Measurements from ENCODE around the gene MYOM3.
A peak's percentile ranks its signal among the peaks of the same experiment; 100 is the strongest.

Gene MYOM3

GRCh38 chr1:24089027-24089742 lies 22.8 kb downstream of the MYOM3 start:
- H3K36me3 Mint-ChIP-seq (ENCODE audit: low read depth), result no peaks in the 10 kb centered on the region
- DNase-seq, result no peak
- H3K27me3 Mint-ChIP-seq, result no peaks in the 10 kb centered on the region
- no peak overlapping the region for H3K4me3 Mint-ChIP-seq
- peaks cover 3% of the 10 kb centered on the region for H3K4me1 Mint-ChIP-seq
- no peak overlapping the region for H3K27ac Mint-ChIP-seq
- no peaks in the 10 kb centered on the region for H3K9me3 Mint-ChIP-seq
- no peak for ATAC-seq

GRCh38 chr1:24086466-24086865 lies 25.5 kb downstream of the MYOM3 start:
- H3K4me3 Mint-ChIP-seq, result no peak overlapping the region
- H3K27ac Mint-ChIP-seq, result no peak overlapping the region
- H3K9me3 Mint-ChIP-seq, result no peaks in the 10 kb centered on the region
- H3K36me3 Mint-ChIP-seq (ENCODE audit: low read depth), result no peaks in the 10 kb centered on the region
- no peaks in the 10 kb centered on the region for H3K4me1 Mint-ChIP-seq
- H3K27me3 Mint-ChIP-seq, result no peaks in the 10 kb centered on the region
- no peak for ATAC-seq
- DNase-seq, result no peak

DNA sequence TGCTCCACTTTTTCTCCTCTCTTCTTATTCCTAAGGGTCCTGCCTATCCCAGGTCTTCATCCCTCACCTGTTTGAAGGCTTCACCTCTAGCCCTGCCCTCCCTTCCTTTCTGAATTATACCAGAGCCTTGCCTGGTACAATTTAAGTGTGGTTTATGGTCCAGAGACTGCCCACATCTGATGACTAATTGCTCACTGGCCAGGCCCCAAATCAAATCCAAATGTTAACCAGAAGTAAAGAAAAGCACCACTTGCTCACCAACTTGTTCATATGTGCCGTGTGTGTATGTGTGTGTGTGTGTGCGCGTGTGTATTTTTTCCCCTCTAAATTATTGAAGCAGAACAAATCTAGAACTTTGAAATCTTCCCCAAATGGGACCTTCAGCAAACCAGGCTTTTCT lies 26.4 kb downstream of the MYOM3 start:
- Mint-ChIP-seq H3K36me3 (ENCODE audit: low read depth) (no peaks in the 10 kb centered on the region), H3K4me3 (no peak overlapping the region), H3K4me1 (no peaks in the 10 kb centered on the region), H3K27me3 (no peaks in the 10 kb centered on the region), H3K27ac (no peak overlapping the region), H3K9me3 (no peaks in the 10 kb centered on the region)
- no peak for DNase-seq
- ATAC-seq, result no peak

- DNase-seq (no peak), ATAC-seq (no peak)
- Mint-ChIP-seq H3K4me3 (no peak overlapping the region), H3K36me3 (ENCODE audit: low read depth) (no peaks in the 10 kb centered on the region), H3K9me3 (no peaks in the 10 kb centered on the region), H3K27ac (no peak overlapping the region), H3K27me3 (no peaks in the 10 kb centered on the region), H3K4me1 (no peaks in the 10 kb centered on the region)
Observed at GRCh38 chr1:24085007-24085406, 26.9 kb downstream of the MYOM3 start.

DNA sequence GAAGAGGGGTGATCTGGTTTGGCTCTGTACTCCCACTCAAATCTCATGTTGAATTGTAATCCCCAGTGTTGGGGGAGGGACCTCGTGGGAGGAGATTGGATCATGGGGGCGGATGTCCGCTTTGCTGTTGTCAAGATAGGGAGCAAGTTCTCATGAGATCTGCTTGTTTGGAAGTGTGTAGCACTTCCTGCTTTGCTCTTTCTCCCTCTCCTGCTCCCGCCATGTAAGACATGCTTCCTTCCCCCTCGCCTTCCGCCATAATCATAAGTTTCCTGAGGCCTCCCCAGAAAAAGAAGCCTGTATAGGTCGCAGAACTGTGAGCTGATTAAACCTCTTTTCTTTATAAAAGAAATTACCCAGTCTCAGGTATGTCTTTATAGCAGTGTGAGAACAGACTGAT lies 27.9 kb downstream of the MYOM3 start:
- ATAC-seq (no peak), DNase-seq (no peak)
- Mint-ChIP-seq H3K27ac (no peak overlapping the region), H3K4me3 (no peak overlapping the region), H3K4me1 (no peaks in the 10 kb centered on the region), H3K36me3 (ENCODE audit: low read depth) (no peaks in the 10 kb centered on the region), H3K27me3 (no peaks in the 10 kb centered on the region), H3K9me3 (no peaks in the 10 kb centered on the region)

GRCh38 chr1:24082372-24082771 lies 29.6 kb downstream of the MYOM3 start:
- H3K4me1 Mint-ChIP-seq, result no peaks in the 10 kb centered on the region

DNA sequence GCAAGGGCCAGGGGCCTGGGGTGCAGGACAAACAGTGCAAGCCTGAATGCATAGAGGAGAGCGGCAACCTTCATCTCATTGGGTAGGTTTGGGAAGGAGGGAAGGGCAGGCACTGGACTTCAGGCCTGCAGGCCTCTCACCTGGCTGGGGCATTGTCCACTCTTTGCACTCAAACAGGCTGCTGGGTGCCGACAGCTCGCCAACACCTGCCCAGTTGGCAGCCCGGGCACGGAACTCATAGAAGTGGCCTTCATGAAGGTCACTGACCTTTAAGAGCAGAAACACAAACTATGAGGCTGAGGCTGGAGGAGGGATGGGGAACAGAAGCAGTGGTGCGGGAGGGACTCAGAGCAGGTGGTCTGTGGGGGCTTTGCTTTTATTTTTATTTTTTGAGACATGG lies 30.7 kb downstream of the MYOM3 start:
- Mint-ChIP-seq H3K27ac (no peak overlapping the region), H3K9me3 (no peaks in the 10 kb centered on the region), H3K4me1 (no peaks in the 10 kb centered on the region), H3K4me3 (no peak overlapping the region), H3K36me3 (ENCODE audit: low read depth) (no peaks in the 10 kb centered on the region), H3K27me3 (no peaks in the 10 kb centered on the region)
- DNase-seq (no peak), ATAC-seq (no peak)

More at GRCh38 chr1:24082372-24082771, 29.6 kb downstream of the MYOM3 start:
- Mint-ChIP-seq H3K27me3 (no peaks in the 10 kb centered on the region), H3K4me3 (no peak overlapping the region), H3K27ac (no peak overlapping the region), H3K36me3 (ENCODE audit: low read depth) (no peaks in the 10 kb centered on the region), H3K9me3 (no peaks in the 10 kb centered on the region)
- no peak for DNase-seq
- ATAC-seq, result no peak

- H3K27ac Mint-ChIP-seq, result no peak overlapping the region
- no peaks in the 10 kb centered on the region for H3K4me1 Mint-ChIP-seq
Observed at GRCh38 chr1:24080131-24080530, 31.8 kb downstream of the MYOM3 start.

GRCh38 chr1:24077278-24077978 lies 34.5 kb downstream of the MYOM3 start:
- no peak overlapping the region for H3K27ac Mint-ChIP-seq
- no peak for DNase-seq
- no peaks in the 10 kb centered on the region for H3K9me3 Mint-ChIP-seq
- no peaks in the 10 kb centered on the region for H3K36me3 Mint-ChIP-seq (ENCODE audit: low read depth)
- no peak for ATAC-seq
- H3K27me3 Mint-ChIP-seq, result no peaks in the 10 kb centered on the region
- H3K4me3 Mint-ChIP-seq, result no peak overlapping the region
- H3K4me1 Mint-ChIP-seq, result no peaks in the 10 kb centered on the region

More at GRCh38 chr1:24080131-24080530, 31.8 kb downstream of the MYOM3 start:
- Mint-ChIP-seq H3K4me3 (no peak overlapping the region), H3K9me3 (no peaks in the 10 kb centered on the region), H3K27me3 (no peaks in the 10 kb centered on the region), H3K36me3 (ENCODE audit: low read depth) (no peaks in the 10 kb centered on the region)
- no peak for ATAC-seq
- DNase-seq, result no peak

DNA sequence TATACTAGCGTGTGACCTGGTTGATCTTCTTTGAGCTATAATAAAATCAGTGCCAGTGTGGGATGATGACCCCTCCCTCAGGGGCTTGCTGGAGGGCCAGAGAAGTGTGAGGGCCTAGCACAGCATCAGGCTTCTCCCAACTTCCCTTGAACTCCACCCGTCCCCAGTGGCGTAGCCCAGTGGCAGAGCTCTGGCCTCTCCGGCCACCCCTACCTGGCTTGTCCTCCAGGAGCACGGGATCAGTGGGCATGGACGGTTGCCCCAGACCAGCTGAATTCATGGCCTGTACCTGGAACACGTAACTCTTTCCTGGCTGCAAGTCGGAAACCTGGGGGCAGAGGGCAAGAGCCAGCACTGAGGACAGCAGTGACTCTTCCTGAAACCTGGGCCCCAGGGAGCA lies 36.0 kb downstream of the MYOM3 start:
- H3K4me1 Mint-ChIP-seq, result peaks cover under 1% of the 10 kb centered on the region
- H3K9me3 Mint-ChIP-seq, result no peaks in the 10 kb centered on the region

DNA sequence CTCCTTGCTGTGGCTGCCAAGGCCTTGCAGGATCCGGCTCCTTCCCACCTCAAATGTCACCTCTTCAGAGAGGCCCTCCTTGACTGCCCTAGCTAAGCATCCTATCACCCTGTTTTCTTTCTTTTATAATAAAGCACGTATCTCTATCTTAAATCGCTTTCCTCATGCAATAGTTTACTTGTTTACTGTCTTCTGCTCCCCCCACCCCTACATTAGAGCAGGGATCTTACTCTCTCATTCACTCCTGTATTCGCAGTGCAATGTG lies 36.4 kb downstream of the MYOM3 start:
- Mint-ChIP-seq H3K27ac (no peak overlapping the region), H3K4me3 (no peak overlapping the region), H3K4me1 (peaks cover 3% of the 10 kb centered on the region), H3K9me3 (no peaks in the 10 kb centered on the region), H3K27me3 (peaks cover 7% of the 10 kb centered on the region), H3K36me3 (ENCODE audit: low read depth) (no peaks in the 10 kb centered on the region)
- ATAC-seq (no peak), DNase-seq (no peak)

More for the DNA sequence above, 36.0 kb downstream of the MYOM3 start:
- Mint-ChIP-seq H3K36me3 (ENCODE audit: low read depth) (no peaks in the 10 kb centered on the region), H3K27ac (no peak overlapping the region), H3K27me3 (peaks cover 5% of the 10 kb centered on the region), H3K4me3 (no peak overlapping the region)
- DNase-seq (no peak), ATAC-seq (no peak)

DNA sequence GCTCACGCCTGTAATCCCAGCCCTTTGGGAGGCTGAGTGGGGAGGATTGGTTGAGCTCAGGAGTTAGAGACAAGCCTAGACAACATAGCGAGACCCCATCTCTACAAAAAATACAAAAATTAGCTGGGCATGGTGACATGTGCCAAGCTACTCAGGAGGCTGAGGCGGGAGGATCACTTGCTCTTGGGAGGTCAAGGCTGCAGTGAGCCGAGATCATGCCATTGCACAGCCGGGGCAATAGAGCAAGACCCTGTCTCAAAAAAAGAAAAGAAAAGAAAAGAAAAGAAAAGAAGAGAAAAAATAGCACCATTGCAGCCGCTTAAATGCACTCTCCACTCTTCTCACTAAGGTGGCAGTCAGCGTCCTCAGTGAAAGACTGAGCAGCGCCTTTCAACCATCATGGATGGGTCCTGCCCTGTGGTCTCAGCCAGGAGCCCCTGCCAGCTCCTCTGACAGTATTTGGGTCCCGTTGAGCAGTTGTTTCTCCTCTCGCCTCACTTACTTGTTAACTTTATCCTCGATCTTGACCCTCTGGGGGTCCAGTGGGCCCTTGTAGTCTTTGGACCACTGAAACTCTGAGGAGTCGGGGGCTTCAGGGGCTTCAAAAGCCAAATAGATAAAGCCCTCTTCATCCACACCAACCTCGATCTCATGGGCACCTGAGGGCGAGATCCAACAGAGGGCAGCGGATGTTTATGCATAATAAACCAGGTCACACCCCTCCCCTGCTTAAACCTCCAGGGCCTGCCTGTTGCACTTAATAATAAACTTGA lies 36.9 kb downstream of the MYOM3 start:
- H3K4me1 Mint-ChIP-seq, result peaks cover 3% of the 10 kb centered on the region
- no peak overlapping the region for H3K27ac Mint-ChIP-seq
- DNase-seq (no peak), ATAC-seq (no peak)
- H3K27me3 Mint-ChIP-seq, result peaks cover 7% of the 10 kb centered on the region
- no peak overlapping the region for H3K4me3 Mint-ChIP-seq
- H3K9me3 Mint-ChIP-seq, result no peaks in the 10 kb centered on the region
- no peaks in the 10 kb centered on the region for H3K36me3 Mint-ChIP-seq (ENCODE audit: low read depth)

DNA sequence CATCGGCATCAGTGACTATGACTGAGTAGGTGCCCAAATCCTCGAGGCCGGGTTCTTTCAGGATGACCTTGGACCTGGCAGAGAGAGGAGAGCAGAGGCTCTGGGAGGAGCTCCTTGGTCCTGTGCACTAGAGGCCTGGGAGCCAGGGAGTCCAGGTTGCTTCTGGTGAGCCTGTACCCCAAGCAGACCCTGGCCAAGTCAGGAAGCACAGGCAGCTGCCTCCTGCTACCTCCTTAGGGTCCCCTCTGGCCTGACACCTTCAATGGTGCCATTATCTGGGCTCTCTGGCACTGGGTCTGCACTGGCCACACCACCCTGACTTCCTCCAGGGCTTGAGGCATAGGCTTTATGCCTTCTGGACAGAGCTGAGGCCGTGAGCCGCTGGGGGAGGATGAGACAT lies 37.7 kb downstream of the MYOM3 start:
- H3K36me3 Mint-ChIP-seq (ENCODE audit: low read depth), result no peaks in the 10 kb centered on the region
- H3K9me3 Mint-ChIP-seq, result no peaks in the 10 kb centered on the region
- no peak overlapping the region for H3K4me3 Mint-ChIP-seq
- DNase-seq (no peak), ATAC-seq (no peak)
- H3K27ac Mint-ChIP-seq, result no peak overlapping the region
- H3K27me3 Mint-ChIP-seq, result peaks cover 7% of the 10 kb centered on the region
- H3K4me1 Mint-ChIP-seq, result peaks cover 3% of the 10 kb centered on the region

DNA sequence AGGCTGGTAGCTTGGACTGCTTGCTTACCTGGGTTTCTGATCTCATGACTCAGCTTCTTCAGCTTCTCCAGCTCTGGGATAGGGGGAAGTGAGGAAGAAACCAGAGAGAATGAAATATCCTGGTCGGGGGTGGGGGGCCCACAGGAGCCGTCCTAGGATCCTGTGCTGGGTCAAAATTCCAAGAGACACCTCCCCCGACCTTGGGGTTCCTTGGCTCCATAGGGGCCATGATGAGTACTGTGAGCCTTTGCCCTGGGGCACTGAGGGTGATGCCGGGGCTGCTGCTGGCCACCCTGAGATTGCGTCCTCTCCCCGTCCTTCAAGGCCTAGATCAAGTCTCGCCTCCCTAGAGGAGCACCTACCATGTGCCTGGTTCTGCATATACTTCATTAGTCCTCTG lies 40.0 kb downstream of the MYOM3 start:
- peak; percentile 2 for ATAC-seq
- H3K9me3 Mint-ChIP-seq, result no peaks in the 10 kb centered on the region
- no peak overlapping the region for H3K4me3 Mint-ChIP-seq
- H3K27ac Mint-ChIP-seq, result no peak overlapping the region
- DNase-seq, result no peak
- H3K27me3 Mint-ChIP-seq, result peaks cover 10% of the 10 kb centered on the region
- H3K36me3 Mint-ChIP-seq (ENCODE audit: low read depth), result no peaks in the 10 kb centered on the region
- peaks cover 3% of the 10 kb centered on the region for H3K4me1 Mint-ChIP-seq

DNA sequence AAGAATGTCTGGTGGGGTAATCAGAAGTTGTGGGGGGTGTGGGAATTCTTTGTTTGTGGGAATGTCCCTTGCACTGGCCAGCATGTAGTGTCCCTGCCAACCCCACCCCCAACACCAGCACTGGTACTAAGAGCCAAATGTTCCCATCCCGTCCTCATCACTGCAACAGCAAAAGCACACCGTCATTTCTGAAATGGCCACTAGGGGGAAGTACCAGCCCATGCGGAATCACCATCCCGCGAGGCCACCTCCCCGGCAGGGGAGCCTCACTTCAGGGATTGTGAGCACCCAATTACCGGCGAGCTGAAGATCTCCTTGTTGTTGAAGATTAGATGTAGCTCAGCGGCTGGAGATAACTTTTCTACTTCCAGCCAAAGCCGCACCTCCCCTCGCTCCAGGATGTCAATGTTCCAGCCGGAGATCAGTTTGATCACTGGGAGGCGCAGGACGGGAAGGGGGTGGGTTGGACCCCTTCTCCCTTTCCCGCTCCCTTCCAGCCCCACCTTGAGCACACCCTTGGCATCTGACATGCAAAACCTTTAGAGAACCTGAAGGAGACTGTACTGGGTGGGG lies 41.0 kb downstream of the MYOM3 start:
- ATAC-seq (peak; percentile 82), DNase-seq (peak; percentile 77)
- Mint-ChIP-seq H3K4me1 (peaks cover 3% of the 10 kb centered on the region), H3K27ac (no peak overlapping the region), H3K9me3 (no peaks in the 10 kb centered on the region), H3K27me3 (peaks cover 10% of the 10 kb centered on the region), H3K4me3 (no peak overlapping the region), H3K36me3 (ENCODE audit: low read depth) (no peaks in the 10 kb centered on the region)
